Measurements from ENCODE around the gene FGF21. TPM values are rescaled to one million over a fixed set of nuclear protein-coding genes. Genes with fewer than 3 reads are reported as not detected.

FGF21 gene
- total RNA-seq (not detected), polyA plus RNA-seq (ENCODE audit: insufficient read length in 2 of 2) (not detected)
- long read RNA-seq, donor 1: 0 reads
- long read RNA-seq, donor 2: 0 reads
- long read RNA-seq, donor 3: 0 reads
- long read RNA-seq, donor 4: 0 reads

- H3K27me3 ChIP-seq (ENCODE audit: control insufficient read depth, insufficient read depth, low read length): peaks cover 37% of the 10 kb centered on the region
- H3K27ac ChIP-seq (ENCODE audit: low read depth, low read length): no peak within 1 kb of the TSS
- H3K36me3 ChIP-seq (ENCODE audit: control insufficient read depth, insufficient read depth, low read length): peaks cover 8% of the 10 kb centered on the region
- H3K9me3 ChIP-seq (ENCODE audit: control insufficient read depth, insufficient read depth, low read length): no peaks in the 10 kb centered on the region
- H3K4me1 ChIP-seq (ENCODE audit: control insufficient read depth, insufficient read depth, low read length): peaks cover 16% of the 10 kb centered on the region
- 80% methylated on average over 4 of the region's 4 CpGs for WGBS (ENCODE audit: insufficient coverage)
- no peak within 1 kb of the TSS for H3K4me3 ChIP-seq (ENCODE audit: low read depth, low read length)
- no peak for DNase-seq (ENCODE audit: low read depth in 4 of 6, low spot score in 6 of 6)
Observed at GRCh38 chr19:48755084-48755641, at the start of gene FGF21. Gene FGF21, plus strand, starts transcription at chr19:48755524. Its CDS starts 713 bp downstream, at chr19:48756237.

- Histone ChIP-seq H3K9me3 (ENCODE audit: control insufficient read depth, insufficient read depth, low read length) (peaks cover 1% of the 10 kb centered on the region), H3K4me3 (ENCODE audit: low read depth, low read length) (no peak overlapping the region), H3K36me3 (ENCODE audit: control insufficient read depth, insufficient read depth, low read length) (peaks cover 6% of the 10 kb centered on the region), H3K4me1 (ENCODE audit: control insufficient read depth, insufficient read depth, low read length) (peaks cover 9% of the 10 kb centered on the region), H3K27ac (ENCODE audit: low read depth, low read length) (no peak overlapping the region), H3K27me3 (ENCODE audit: control insufficient read depth, insufficient read depth, low read length) (no peaks in the 10 kb centered on the region)
- DNase-seq (ENCODE audit: low read depth in 4 of 6, low spot score in 6 of 6): no peak
- WGBS (ENCODE audit: insufficient coverage): 34% methylated on average over 9 of the region's 11 CpGs
Observed at GRCh38 chr19:48708471-48708870, 46.9 kb upstream of the FGF21 start.

GRCh38 chr19:48711106-48711662 is 44.1 kb upstream of the FGF21 start:
- Histone ChIP-seq H3K4me3 (ENCODE audit: low read depth, low read length) (no peak overlapping the region), H3K36me3 (ENCODE audit: control insufficient read depth, insufficient read depth, low read length) (no peaks in the 10 kb centered on the region), H3K9me3 (ENCODE audit: control insufficient read depth, insufficient read depth, low read length) (peaks cover 1% of the 10 kb centered on the region), H3K27me3 (ENCODE audit: control insufficient read depth, insufficient read depth, low read length) (no peaks in the 10 kb centered on the region), H3K27ac (ENCODE audit: low read depth, low read length) (no peak overlapping the region), H3K4me1 (ENCODE audit: control insufficient read depth, insufficient read depth, low read length) (peaks cover 31% of the 10 kb centered on the region)
- WGBS (ENCODE audit: insufficient coverage): 82% methylated on average over 3 of the region's 4 CpGs
- DNase-seq (ENCODE audit: low read depth in 4 of 6, low spot score in 6 of 6): no peak

- 7% methylated on average over 17 of the region's 25 CpGs for WGBS (ENCODE audit: insufficient coverage)
- Histone ChIP-seq H3K36me3 (ENCODE audit: control insufficient read depth, insufficient read depth, low read length) (no peaks in the 10 kb centered on the region), H3K4me3 (ENCODE audit: low read depth, low read length) (peak overlapping the region; percentile 86), H3K4me1 (ENCODE audit: control insufficient read depth, insufficient read depth, low read length) (peaks cover 42% of the 10 kb centered on the region), H3K9me3 (ENCODE audit: control insufficient read depth, insufficient read depth, low read length) (peaks cover 1% of the 10 kb centered on the region), H3K27ac (ENCODE audit: low read depth, low read length) (peak overlapping the region; percentile 77), H3K27me3 (ENCODE audit: control insufficient read depth, insufficient read depth, low read length) (no peaks in the 10 kb centered on the region)
- DNase-seq (ENCODE audit: low read depth in 4 of 6, low spot score in 6 of 6): peak in 2 of 6 donors; percentile 31 to 38
Observed at GRCh38 chr19:48713041-48713863, 42.1 kb upstream of the FGF21 start.

- no peaks in the 10 kb centered on the region for H3K36me3 ChIP-seq (ENCODE audit: control insufficient read depth, insufficient read depth, low read length)
- WGBS (ENCODE audit: insufficient coverage): under 1% methylated on average over 64 of the region's 67 CpGs
- H3K9me3 ChIP-seq (ENCODE audit: control insufficient read depth, insufficient read depth, low read length): peaks cover 1% of the 10 kb centered on the region
- peak; percentile 93 to 100 (median 99) for DNase-seq (ENCODE audit: low read depth in 4 of 6, low spot score in 6 of 6)
- H3K27me3 ChIP-seq (ENCODE audit: control insufficient read depth, insufficient read depth, low read length): no peaks in the 10 kb centered on the region
- peak overlapping the region; percentile 92 for H3K27ac ChIP-seq (ENCODE audit: low read depth, low read length)
- H3K4me1 ChIP-seq (ENCODE audit: control insufficient read depth, insufficient read depth, low read length): peaks cover 46% of the 10 kb centered on the region
- peak overlapping the region; percentile 86 for H3K4me3 ChIP-seq (ENCODE audit: low read depth, low read length)
Observed at GRCh38 chr19:48713864-48714755, 41.2 kb upstream of the FGF21 start.

GRCh38 chr19:48714759-48715675 is 40.3 kb upstream of the FGF21 start:
- H3K36me3 ChIP-seq (ENCODE audit: control insufficient read depth, insufficient read depth, low read length): no peaks in the 10 kb centered on the region
- H3K4me1 ChIP-seq (ENCODE audit: control insufficient read depth, insufficient read depth, low read length): peaks cover 55% of the 10 kb centered on the region
- no peaks in the 10 kb centered on the region for H3K27me3 ChIP-seq (ENCODE audit: control insufficient read depth, insufficient read depth, low read length)
- H3K9me3 ChIP-seq (ENCODE audit: control insufficient read depth, insufficient read depth, low read length): peaks cover 1% of the 10 kb centered on the region
- 78% methylated on average over 18 of the region's 26 CpGs for WGBS (ENCODE audit: insufficient coverage)
- peak overlapping the region; percentile 67 for H3K4me3 ChIP-seq (ENCODE audit: low read depth, low read length)
- no peak for DNase-seq (ENCODE audit: low read depth in 4 of 6, low spot score in 6 of 6)
- peak overlapping the region; percentile 92 for H3K27ac ChIP-seq (ENCODE audit: low read depth, low read length)

GRCh38 chr19:48715681-48716171 is 39.6 kb upstream of the FGF21 start:
- WGBS (ENCODE audit: insufficient coverage): 92% methylated on average over 13 of the region's 19 CpGs
- peaks cover 1% of the 10 kb centered on the region for H3K9me3 ChIP-seq (ENCODE audit: control insufficient read depth, insufficient read depth, low read length)
- H3K27me3 ChIP-seq (ENCODE audit: control insufficient read depth, insufficient read depth, low read length): no peaks in the 10 kb centered on the region
- peak overlapping the region; percentile 67 for H3K4me3 ChIP-seq (ENCODE audit: low read depth, low read length)
- peak overlapping the region; percentile 92 for H3K27ac ChIP-seq (ENCODE audit: low read depth, low read length)
- DNase-seq (ENCODE audit: low read depth in 4 of 6, low spot score in 6 of 6): no peak
- H3K36me3 ChIP-seq (ENCODE audit: control insufficient read depth, insufficient read depth, low read length): no peaks in the 10 kb centered on the region
- peaks cover 61% of the 10 kb centered on the region for H3K4me1 ChIP-seq (ENCODE audit: control insufficient read depth, insufficient read depth, low read length)

- no peaks in the 10 kb centered on the region for H3K27me3 ChIP-seq (ENCODE audit: control insufficient read depth, insufficient read depth, low read length)
- H3K36me3 ChIP-seq (ENCODE audit: control insufficient read depth, insufficient read depth, low read length): peaks cover 1% of the 10 kb centered on the region
- WGBS (ENCODE audit: insufficient coverage): 5% methylated on average over 22 of the region's 24 CpGs
- H3K4me1 ChIP-seq (ENCODE audit: control insufficient read depth, insufficient read depth, low read length): peaks cover 69% of the 10 kb centered on the region
- peak overlapping the region; percentile 36 for H3K4me3 ChIP-seq (ENCODE audit: low read depth, low read length)
- H3K9me3 ChIP-seq (ENCODE audit: control insufficient read depth, insufficient read depth, low read length): no peaks in the 10 kb centered on the region
- peak in 3 of 6 donors; percentile 52 to 92 (median 81) for DNase-seq (ENCODE audit: low read depth in 4 of 6, low spot score in 6 of 6)
- H3K27ac ChIP-seq (ENCODE audit: low read depth, low read length): peak overlapping the region; percentile 92
Observed at GRCh38 chr19:48716562-48717291, 38.6 kb upstream of the FGF21 start.
